ENCODE data around the gene EPS15.

The EPS15 gene

DNA sequence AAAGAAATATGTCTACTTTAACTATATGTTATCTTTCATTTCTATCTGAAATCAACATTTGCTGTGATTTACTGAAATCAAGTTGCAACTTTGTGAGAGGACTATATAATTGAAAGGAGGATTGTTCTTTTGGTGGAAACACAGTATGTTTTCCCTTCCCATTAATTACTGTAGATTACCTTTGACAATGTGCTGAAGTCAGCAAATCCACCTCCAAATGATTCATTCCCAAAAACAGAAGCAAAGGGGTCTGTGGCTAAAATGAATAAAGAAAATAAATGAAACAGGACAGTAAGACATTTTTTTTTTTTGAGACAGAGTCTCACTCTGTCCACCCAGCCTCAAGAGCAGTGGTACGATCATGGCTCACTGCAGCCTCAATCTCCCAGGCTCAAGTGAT, 153.3 kb downstream of the EPS15 start:
- no peak overlapping the region for H3K4me3 ChIP-seq (replicated peaks in 1 of 2; ENCODE audit: low read depth in 2 of 2, low read length in 2 of 2)
- DNase-seq (ENCODE audit: low read depth in 2 of 2): no peak
- TF ChIP-seq, protein P1, sequence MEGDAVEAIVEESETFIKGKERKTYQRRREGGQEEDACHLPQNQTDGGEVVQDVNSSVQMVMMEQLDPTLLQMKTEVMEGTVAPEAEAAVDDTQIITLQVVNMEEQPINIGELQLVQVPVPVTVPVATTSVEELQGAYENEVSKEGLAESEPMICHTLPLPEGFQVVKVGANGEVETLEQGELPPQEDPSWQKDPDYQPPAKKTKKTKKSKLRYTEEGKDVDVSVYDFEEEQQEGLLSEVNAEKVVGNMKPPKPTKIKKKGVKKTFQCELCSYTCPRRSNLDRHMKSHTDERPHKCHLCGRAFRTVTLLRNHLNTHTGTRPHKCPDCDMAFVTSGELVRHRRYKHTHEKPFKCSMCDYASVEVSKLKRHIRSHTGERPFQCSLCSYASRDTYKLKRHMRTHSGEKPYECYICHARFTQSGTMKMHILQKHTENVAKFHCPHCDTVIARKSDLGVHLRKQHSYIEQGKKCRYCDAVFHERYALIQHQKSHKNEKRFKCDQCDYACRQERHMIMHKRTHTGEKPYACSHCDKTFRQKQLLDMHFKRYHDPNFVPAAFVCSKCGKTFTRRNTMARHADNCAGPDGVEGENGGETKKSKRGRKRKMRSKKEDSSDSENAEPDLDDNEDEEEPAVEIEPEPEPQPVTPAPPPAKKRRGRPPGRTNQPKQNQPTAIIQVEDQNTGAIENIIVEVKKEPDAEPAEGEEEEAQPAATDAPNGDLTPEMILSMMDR (IDR thresholded peaks at IDR 0.05; ENCODE audit: low read depth, low read length): no peak

DNA sequence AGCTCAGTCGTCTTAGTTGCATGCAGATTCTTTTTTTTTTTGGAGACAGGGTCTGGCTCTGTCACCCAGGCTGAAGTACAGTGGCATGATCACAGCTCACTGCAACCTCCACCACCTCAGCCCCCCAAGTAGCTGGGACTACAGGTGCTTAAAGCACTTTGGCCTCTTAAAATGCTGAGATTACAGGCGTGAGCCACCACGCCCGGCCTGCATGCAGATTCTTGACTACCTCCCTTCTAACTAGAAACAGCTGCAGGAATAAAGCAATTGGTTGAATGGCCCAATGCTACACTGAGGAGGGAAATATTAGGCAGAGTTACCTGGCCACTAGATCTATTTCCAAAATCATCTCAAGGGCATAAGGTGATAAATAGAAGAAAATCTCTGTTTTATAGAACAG, 159.2 kb downstream of the EPS15 start:
- no peak for DNase-seq (ENCODE audit: low read depth in 2 of 2)
- H3K4me3 ChIP-seq (replicated peaks in 1 of 2; ENCODE audit: low read depth in 2 of 2, low read length in 2 of 2): no peak overlapping the region
- TF ChIP-seq, protein P1 (IDR thresholded peaks at IDR 0.05; ENCODE audit: low read depth, low read length): no peak

DNA sequence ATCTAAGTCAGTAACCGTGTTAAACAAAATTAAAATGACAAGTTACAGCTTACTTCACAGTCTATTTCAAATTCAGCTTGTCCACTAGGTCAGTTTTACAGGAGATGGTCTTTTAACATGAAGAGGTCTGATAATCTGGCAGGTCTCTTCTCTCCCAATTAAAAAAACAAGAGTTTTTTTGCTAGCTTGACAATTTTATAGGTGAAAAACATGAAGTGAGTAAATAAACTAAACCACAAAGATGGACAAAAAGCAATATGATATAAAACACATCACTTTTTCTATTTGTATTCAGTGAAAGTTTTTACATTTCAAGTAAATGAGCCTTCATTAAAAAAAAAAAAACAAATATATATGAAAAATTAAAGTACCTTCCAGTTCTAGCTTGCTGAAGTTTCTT, 163.7 kb downstream of the EPS15 start:
- no peak for DNase-seq (ENCODE audit: low read depth in 2 of 2)
- H3K4me3 ChIP-seq (replicated peaks in 1 of 2; ENCODE audit: low read depth in 2 of 2, low read length in 2 of 2): no peak overlapping the region
- TF ChIP-seq, protein P1 (IDR thresholded peaks at IDR 0.05; ENCODE audit: low read depth, low read length): no peak

DNA sequence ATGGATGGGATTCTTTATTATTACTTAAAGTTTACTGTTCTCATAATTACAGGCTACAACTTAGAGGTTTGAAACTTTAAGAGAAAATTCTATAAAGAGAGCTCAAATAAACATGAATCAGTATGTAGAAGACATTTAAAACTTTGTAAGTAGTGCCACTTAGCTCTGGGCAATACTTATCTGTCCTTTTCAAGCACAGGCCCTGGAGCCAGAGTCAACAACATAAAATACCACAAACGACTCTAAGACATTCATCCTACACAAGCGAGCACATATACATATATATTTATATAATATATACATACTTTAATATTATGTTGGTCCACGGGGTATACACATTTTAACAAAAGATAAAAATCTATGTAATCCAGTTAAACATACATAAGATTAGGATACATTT, 164.7 kb downstream of the EPS15 start:
- H3K4me3 ChIP-seq (replicated peaks in 1 of 2; ENCODE audit: low read depth in 2 of 2, low read length in 2 of 2): no peak overlapping the region
- DNase-seq (ENCODE audit: low read depth in 2 of 2): no peak
- TF ChIP-seq, protein P1 (IDR thresholded peaks at IDR 0.05; ENCODE audit: low read depth, low read length): no peak

DNA sequence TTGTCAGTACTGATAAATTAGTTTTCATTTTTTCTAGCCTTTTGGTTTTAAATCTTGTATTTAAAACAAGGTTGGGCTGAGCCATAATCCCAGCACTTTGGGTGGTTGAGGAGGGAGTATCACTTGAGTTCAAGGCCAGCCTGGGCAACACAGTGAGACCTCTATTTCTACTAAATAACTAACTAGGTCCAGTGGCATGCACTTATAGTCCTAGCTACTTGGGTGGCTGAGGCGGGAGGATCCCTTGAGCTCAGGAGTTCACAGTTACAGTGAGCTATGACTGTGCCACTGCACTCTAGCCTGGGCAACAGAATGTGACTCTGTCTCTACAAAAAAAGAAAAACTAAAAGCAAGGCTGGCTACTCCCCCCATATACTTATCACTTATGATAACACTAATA, 167.2 kb downstream of the EPS15 start:
- H3K4me3 ChIP-seq (replicated peaks in 1 of 2; ENCODE audit: low read depth in 2 of 2, low read length in 2 of 2): no peak overlapping the region
- TF ChIP-seq, protein P1 (IDR thresholded peaks at IDR 0.05; ENCODE audit: low read depth, low read length): no peak
- DNase-seq (ENCODE audit: low read depth in 2 of 2): no peak

DNA sequence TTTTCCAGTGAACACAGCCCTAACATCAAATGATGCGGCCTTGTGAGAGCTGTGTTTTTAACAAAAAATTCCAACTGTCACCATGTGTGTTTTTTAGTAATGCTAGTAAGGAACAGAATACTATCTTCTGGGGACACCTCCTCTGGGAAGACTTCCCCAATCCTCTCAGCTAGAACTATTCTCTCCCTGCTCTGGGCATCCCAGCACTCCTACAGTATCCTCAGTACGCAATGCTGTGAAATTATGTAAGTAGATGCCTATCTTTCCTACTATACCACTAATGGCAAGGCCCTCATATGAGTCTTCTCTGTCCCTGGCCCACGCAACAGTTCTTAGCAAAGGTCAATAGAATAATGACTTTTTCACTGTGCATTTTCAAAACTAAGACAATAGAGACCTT, 169.2 kb downstream of the EPS15 start:
- TF ChIP-seq, protein P1 (IDR thresholded peaks at IDR 0.05; ENCODE audit: low read depth, low read length): no peak
- no peak overlapping the region for H3K4me3 ChIP-seq (replicated peaks in 1 of 2; ENCODE audit: low read depth in 2 of 2, low read length in 2 of 2)
- no peak for DNase-seq (ENCODE audit: low read depth in 2 of 2)

DNA sequence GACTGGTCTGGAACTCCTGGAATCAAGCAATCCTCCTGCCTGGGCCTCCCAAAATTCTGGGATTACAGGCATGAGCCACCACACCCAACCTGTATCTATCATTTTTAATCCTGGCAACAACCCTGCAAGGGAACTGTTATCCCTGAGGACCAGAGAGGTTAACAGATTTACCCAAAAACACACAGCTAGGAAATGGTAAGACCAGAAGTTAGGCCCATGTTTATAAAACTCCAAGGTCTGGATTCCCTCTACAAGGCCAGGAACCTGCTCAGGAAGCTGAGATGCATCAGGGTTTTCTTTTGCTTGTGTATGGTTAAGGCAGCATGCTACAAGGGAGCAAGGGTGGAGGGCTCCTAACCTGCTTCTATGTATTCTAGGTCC, 170.9 kb downstream of the EPS15 start:
- TF ChIP-seq, protein P1 (IDR thresholded peaks at IDR 0.05; ENCODE audit: low read depth, low read length): no peak
- H3K4me3 ChIP-seq (replicated peaks in 1 of 2; ENCODE audit: low read depth in 2 of 2, low read length in 2 of 2): no peak overlapping the region
- no peak for DNase-seq (ENCODE audit: low read depth in 2 of 2)
